Activated naive CD8-positive, alpha-beta T cell treated with anti-CD3 and anti-CD28 coated beads, Interleukin-2, amount 50 U/mL, for 16 hours (primary cell): Measurements from ENCODE around the gene NGLY1.

Experiments used
- DNase-seq: peaks from one replicate; pipeline ENCODE4 v3.0.0-alpha.2; 2020; ENCODE audit warnings: low read depth, low spot score

NGLY1 gene

GRCh38 chr3:25784971-25785370, 1.7 kb upstream of the NGLY1 start:
- DNase-seq, result no peak

- DNase-seq, result no peak
Observed at GRCh38 chr3:25783661-25784512, 644 bp upstream of the NGLY1 start.

- no peak for DNase-seq
Observed at GRCh38 chr3:25782636-25782937, 656 bp downstream of the NGLY1 start.

GRCh38 chr3:25781758-25782594, 1.3 kb downstream of the NGLY1 start:
- no peak for DNase-seq

GRCh38 chr3:25781145-25781757, 2.0 kb downstream of the NGLY1 start:
- DNase-seq, result no peak

- DNase-seq, result no peak
Observed at GRCh38 chr3:25780618-25781017, 2.6 kb downstream of the NGLY1 start.

GRCh38 chr3:25775936-25776335, 7.3 kb downstream of the NGLY1 start:
- DNase-seq, result no peak

- DNase-seq, result no peak
Observed at GRCh38 chr3:25768851-25769250, 14.4 kb downstream of the NGLY1 start.

GRCh38 chr3:25751725-25752124, 31.5 kb downstream of the NGLY1 start:
- no peak for DNase-seq

GRCh38 chr3:25751048-25751447, 32.2 kb downstream of the NGLY1 start:
- no peak for DNase-seq

- no peak for DNase-seq
Observed at GRCh38 chr3:25749031-25749581, 34.1 kb downstream of the NGLY1 start.

- DNase-seq, result no peak
Observed at GRCh38 chr3:25748189-25748588, 35.1 kb downstream of the NGLY1 start.

GRCh38 chr3:25747033-25747432, 36.2 kb downstream of the NGLY1 start:
- DNase-seq, result no peak

GRCh38 chr3:25744470-25744869, 38.8 kb downstream of the NGLY1 start:
- DNase-seq, result no peak

- no peak for DNase-seq
Observed at GRCh38 chr3:25728101-25728500, 55.1 kb downstream of the NGLY1 start.

GRCh38 chr3:25727316-25727715, 55.9 kb downstream of the NGLY1 start:
- no peak for DNase-seq

GRCh38 chr3:25725810-25726209, 57.4 kb downstream of the NGLY1 start:
- no peak for DNase-seq

GRCh38 chr3:25724948-25725645, 58.1 kb downstream of the NGLY1 start:
- DNase-seq, result no peak

GRCh38 chr3:25723802-25724201, 59.4 kb downstream of the NGLY1 start:
- DNase-seq, result no peak

- no peak for DNase-seq
Observed at GRCh38 chr3:25719321-25719720, 63.9 kb downstream of the NGLY1 start.

- DNase-seq, result no peak
Observed at GRCh38 chr3:25713341-25713985, 69.8 kb downstream of the NGLY1 start.
